GM18907 (cell line): ENCODE measurements around the gene AMDHD2.
A peak's percentile ranks its signal among the peaks of the same experiment; 100 is the strongest.

Experiments
- ATAC-seq: cut with Tn5 transposase; IDR thresholded peaks from one replicate; pipeline ENCODE4 v1.9.1; 2021; ENCODE audit warnings: mild to moderate bottlenecking, moderate library complexity; ENCODE audit not compliant: unreplicated experiment

Gene AMDHD2

DNA sequence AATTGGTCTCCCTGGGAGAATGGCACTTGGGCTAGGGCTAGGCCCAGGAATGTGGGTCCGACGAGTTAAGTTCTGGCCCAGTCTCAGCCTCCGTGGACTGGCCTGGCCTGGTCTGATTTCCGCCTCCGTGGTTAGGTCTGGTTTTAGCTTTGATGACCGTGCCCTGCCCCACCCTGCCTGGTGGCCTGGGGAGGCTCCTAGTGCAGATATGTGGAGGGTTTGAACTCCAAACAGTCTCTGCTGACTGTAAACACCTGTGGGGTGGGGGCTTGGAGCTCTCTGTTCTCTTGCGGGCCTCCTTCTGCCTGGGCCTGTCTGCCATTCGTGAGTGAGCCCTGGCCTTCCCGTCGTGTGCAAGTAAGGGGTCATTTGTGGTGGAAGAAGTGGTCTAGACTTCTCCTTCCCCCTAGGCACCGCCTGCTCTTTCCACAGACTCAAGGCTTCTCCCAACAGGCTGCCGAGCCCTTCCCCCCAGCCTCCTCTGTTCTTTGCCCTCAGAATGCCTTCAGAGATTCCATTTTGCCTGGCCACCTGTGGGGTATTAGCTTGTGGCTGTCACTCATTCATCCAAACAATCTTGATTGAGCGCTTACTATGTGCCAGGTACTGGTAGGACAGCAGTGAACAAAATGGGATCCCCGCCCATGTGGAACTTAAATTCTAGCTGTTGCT is 4.9 kb upstream of the AMDHD2 start:
- ATAC-seq = no peak

DNA sequence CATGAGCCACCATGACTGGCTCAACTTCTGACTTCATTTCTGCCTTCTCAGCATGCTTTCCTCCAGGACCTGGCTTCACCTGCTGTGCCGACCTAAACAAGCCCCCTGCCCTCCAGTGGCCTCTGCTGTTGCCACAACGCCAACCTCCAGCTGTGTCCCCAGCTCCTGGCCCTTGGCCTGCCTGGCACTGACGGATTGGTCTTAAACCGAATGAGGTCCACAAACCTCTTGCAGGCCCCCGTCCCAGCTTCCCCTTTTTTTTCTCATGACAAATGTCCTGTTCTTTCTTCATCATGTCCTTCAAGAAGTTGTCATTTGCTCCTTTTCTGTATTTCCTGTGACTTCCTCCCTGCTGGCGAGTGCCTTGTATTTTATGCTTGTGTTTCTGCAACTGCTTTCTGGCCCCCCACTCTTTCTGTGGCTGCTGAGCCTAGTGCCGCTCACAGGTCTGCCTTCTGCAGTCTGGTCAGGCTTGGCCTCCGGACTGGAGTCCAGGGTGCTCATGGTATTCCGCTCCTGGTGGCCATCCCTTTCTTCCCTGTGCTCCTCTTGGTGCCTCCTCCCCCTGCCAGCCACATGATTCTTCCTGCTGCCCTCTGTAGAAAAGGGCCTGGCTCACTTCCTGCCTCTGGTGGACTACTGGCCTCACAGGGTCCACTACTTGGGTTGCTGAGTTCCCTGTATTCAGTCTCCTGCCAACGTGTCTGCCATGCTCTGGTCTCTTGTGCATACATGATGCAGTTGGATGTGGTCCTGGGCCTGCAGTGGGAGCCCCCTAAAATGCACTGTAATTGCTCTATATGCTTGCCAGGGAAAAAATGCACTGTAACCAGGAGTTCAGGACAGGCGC is 3.6 kb upstream of the AMDHD2 start:
- ATAC-seq = no peak

DNA sequence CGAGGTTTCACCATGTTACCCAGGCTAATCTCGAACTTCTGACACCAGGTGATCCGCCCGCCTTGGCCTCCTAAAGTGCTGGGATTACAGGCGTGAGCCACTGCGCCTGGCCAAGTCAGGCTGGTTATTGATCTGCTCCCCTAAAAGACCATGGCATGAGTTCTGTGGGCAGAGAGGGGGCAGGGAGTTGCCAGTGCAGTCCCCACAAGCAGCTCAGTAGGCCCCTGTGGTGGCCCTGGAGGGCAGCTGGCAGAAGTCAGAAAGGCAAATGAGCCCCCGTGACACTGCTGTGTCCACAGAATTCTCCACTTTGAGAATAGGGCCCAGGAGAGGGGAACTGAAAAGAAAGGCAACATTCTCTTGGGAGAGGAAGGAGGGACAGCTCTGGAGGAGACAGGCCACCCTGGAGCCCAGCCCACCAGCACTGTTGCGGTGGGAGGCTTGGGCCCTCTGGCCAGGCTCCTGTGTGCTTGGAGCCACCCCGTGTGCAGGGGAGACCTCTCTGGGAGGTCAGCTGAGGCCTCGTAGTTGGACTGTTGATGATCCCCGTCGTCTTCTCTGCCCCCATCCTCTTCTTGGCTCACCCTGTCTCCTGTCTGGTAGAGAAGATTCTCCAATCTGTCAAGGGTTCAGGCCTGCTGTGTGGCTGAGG is 2.1 kb upstream of the AMDHD2 start:
- ATAC-seq = no peak

DNA sequence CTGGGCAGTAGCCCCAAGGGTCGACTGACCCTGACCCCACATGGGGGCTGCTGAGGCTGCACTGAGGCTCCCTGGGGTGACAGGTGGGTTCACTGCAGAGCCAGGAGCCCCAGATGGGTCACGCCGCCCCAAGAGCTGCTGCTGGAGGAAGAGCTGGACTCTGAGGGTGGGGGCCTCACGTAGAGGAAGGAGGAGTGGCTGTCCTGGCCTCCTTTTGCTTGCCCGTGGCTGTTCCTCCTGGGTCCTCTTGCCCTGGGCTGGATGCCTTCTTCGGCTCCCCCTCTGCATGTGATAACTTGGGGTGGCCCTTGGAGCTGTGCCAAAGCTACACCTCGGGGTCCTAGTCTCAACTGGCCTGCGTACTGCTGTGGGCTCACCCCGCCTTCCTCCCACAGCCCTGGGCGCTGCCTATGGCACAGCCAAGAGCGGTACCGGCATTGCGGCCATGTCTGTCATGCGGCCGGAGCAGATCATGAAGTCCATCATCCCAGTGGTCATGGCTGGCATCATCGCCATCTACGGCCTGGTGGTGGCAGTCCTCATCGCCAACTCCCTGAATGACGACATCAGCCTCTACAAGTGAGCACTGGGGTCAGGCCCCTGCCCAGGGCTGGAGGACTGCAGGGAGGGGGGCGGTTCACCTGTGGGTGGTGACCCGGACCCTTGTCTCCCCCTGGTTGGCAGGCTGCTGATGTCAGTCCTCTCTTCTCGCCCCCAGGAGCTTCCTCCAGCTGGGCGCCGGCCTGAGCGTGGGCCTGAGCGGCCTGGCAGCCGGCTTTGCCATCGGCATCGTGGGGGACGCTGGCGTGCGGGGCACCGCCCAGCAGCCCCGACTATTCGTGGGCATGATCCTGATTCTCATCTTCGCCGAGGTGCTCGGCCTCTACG is 1.1 kb upstream of the AMDHD2 start:
- no peak for ATAC-seq

DNA sequence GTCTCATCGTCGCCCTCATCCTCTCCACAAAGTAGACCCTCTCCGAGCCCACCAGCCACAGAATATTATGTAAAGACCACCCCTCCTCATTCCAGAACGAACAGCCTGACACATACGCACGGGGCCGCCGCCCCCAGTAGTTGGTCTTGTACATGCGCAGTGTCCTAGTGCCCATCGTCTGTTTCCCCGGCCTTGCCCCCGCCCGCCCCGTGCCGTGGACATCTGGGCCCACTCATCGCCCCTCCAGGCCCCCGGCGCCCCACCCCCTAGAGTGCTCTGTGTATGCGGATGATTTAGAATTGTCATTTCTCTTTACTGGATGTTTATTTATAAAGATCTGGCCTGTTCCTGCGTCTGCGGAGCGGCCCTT is 475 bp upstream of the AMDHD2 start:
- no peak for ATAC-seq

DNA sequence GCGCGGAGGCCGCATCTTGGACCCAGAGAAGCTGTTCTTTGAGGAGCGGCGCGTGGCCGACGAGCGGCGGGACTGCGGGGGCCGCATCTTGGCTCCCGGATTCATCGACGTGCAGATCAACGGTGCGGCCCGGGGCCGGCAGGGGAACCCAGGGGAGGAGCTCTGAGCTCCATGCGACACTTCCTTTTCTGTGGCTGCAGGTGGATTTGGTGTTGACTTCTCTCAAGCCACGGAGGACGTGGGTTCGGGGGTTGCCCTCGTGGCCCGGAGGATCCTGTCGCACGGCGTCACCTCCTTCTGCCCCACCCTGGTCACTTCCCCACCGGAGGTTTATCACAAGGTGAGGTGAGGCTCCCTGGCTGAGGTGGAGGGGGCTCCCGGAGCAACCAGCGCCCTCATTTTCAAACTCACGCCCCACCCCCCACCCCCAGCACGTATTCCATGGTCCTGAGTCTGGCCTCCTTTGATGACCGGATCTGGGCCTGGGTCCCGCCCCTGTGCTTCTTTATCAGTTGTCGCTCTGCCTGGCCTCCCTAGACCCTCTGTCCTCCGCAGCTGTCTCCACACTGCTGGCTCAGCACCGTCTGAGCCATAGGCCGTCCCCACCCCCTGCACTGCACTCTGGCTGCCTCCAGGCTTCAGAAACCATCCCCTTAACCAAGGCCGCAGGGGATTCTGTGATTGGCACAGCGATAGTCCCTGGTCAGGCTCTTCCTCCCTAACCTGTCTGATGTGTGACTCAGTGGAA is 787 bp downstream of the AMDHD2 start:
- peak; percentile 22 for ATAC-seq

DNA sequence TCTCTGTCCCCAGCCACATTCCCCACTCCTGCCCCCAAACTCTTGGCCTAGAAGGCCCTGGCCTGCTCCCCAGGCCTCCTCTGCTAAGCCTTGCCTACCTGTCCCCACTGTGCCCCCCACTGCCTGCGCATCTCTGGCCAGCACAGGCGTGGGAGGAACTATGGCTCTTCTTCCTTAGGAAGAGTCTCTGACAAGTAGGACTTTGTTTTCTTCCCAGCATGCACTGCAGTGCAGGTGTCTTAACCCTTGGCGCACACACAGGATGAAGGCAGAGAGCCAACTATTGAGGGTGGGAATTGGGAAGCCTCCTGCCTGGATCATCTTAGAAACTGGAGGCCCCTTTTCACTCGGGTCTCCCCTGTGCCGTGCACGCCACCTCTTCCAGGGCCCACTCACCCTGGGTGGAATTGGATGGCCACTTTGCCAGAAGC is 3.6 kb downstream of the AMDHD2 start:
- no peak for ATAC-seq

DNA sequence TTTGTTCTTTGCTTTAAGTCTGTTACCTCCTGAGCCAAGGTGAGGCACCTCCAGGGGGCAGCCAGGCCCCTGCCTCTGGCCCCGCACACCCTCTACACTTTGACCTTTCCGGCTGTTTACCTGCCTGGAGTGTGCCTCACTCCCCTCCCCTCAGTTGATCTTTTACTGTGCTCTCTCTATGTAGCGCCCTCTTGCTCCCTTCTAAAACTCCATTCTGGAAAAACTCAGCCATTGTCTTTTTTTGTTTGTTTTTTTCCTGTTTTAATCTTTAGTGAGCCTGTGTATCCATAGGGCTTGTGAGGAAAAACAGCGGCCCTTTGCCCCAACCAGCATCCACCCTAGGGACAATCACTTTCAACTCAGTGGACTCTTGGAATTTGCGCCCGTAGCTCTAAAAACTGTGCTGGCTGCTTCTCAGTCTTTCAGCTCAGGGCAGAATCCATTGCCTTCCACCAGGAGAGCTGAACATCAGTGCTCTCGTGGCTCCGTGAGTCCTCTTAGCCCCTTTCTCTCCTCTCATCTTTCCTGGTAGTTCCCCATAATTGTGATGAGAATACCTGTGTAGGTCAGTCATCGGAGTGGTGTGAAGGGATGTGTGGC is 4.3 kb downstream of the AMDHD2 start:
- ATAC-seq = no peak

DNA sequence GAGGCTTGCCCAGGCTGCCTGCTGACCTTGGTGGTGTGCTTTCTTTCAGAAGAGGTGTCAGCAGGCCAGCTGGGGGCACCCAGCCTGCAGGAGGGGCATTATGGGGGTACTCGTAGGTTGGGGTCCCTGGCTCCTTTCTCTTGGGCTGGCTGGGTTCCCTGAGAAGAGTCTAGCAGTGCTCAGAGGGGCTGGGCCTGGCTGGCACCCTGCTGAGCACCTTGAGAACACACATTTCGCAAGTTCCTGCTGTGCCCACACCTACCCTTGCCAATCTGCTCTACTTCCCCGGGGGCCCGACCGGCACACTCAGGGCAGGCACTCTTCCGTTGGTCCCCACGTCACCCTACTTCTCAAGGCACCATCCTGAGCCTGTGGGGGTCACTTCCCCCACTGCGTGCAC is 6.0 kb downstream of the AMDHD2 start:
- ATAC-seq = no peak

DNA sequence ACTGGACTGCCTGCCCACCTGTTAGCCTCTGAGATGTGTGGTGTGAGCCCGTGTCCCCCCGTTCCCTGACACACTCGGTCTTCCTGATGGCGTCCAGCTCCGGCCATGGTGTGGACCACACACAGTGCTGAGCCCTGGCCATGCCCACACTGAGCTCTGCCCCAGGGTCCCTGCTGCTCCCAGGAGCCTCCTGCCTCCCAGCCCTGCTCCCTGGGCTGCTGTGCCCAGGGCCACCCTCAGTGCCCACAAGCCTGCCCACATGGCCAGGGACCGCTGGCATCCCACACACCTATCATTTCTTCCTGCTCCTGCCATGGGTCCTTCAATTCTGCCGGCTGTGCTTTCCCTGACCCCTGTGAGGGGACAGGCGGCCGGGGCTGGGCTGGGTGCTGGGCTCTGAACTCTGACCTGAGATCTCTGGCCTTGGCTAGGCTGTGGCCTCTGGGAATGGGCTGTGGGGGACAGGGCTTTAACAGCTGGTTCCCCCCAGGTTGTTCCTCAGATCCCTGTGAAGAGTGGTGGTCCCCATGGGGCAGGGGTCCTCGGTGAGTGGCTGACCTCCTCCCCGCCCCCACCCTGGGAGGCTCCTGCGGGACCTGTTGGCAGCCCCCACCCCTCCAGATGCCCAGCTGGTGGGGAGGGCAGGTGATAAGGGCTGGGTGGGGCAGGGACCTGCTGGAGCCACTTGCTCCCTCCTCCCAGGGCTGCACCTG is 7.1 kb downstream of the AMDHD2 start:
- ATAC-seq = no peak

DNA sequence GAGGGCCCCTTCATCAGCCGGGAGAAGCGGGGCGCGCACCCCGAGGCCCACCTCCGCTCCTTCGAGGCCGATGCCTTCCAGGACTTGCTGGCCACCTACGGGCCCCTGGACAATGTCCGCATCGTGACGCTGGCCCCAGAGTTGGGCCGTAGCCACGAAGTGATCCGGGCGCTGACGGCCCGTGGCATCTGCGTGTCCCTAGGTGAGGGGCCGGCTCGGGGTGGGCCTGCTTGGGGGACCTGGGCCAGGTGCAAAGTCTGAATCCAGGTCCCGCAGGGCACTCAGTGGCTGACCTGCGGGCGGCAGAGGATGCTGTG is 7.6 kb downstream of the AMDHD2 start:
- no peak for ATAC-seq

DNA sequence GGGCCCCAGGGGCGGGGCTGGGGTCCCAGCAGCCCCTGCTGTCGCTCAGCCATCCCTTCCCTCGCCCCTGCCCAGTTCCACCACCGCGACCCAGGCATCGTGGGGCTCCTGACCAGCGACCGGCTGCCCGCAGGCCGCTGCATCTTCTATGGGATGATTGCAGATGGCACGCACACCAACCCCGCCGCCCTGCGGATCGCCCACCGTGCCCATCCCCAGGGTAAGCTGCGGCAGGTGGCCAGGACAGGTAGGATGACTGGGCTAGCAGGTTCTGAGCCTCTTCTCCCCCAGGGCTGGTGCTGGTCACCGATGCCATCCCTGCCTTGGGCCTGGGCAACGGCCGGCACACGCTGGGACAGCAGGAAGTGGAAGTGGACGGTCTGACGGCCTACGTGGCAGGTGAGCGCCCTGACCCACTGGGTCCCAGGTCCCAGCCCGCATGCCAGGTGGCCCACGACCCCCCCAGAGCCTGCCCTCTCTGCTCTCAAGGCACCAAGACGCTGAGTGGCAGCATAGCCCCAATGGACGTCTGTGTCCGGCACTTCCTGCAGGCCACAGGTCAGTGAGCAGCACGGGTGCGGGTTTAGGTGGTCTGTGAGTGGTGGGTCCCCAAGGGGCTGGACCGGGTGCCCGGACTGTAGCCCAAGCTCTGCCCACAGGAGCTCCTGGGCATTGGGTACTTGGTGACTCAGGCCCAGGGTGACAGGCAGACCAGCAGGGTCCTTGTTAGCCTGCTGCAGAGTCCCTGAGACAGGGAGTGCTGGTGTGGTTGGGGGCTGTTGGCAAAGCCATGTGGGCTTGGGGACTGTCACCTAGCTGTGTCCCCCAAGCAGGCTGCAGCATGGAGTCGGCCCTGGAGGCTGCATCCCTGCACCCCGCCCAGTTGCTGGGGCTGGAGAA is 8.2 kb downstream of the AMDHD2 start:
- no peak for ATAC-seq

DNA sequence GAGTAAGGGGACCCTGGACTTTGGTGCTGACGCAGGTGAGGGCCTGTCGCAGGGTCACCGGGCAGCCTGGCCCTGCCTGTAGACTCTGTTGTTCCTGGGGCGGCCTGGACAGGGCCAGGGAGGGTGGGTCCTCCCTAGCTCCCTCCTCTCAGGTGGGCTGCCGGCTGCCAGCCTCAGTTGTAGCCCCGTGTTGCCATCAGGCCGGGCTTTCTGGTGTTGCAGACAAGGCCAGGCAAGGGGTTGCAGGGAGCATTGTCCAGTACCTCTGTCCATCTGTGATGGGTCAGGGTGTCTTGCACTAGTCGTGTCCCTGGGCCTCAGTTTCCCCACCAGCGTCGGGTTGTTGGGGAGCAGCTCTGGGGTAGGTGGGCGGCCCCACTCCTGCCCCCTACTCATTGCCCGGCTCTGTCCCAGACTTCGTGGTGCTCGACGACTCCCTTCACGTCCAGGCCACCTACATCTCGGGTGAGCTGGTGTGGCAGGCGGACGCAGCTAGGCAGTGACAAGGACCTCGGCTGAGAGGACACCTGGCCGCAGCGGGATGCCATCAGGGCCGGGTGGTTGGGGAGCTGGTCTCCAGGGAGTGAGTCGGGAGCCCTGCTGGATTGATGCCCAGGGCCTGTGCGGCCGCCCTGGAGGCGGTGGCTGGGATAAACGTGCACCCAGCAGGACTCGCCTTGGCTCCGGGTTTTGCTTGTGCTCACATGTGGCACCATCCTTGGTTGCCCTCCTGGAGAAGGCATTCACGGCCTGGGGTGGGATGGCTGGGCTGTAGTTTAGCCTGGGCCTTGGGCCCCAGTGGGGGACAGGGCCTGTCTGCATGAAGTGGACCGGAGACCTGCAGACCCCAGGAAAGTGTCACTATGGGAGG is 9.1 kb downstream of the AMDHD2 start:
- ATAC-seq = no peak

DNA sequence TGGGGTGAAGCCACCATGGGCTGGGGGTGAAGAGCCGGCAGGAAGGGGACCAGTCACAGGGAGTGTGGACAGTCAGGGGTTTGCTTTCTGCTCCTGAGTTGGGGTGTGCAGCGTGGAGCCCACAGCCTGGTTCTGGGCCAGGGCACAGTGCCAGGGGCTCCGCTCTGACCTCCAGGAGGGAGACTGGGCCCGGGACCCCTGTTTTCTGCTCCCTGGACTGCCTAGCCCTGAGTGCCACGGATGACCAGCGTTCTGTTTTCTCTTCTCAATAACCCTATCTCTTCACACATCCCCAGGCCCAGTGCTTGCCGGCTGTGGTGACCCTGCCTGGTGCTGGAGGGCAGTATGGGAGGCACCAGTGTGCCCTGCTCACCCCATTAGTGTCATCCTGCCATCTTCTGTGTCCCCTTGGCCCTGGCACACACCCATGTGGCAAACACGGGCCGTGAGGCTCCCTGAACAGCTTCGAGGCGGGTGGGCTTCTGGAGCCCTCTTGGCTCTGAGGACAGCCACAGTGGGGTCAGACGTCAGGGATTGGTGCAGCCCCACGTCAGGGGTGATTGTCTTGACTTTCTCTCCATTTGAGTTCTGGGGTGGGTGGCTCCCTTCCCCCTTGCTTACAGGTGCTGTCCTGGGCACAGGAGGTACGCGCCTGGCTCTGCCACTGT is 9.9 kb downstream of the AMDHD2 start:
- no peak for ATAC-seq

DNA sequence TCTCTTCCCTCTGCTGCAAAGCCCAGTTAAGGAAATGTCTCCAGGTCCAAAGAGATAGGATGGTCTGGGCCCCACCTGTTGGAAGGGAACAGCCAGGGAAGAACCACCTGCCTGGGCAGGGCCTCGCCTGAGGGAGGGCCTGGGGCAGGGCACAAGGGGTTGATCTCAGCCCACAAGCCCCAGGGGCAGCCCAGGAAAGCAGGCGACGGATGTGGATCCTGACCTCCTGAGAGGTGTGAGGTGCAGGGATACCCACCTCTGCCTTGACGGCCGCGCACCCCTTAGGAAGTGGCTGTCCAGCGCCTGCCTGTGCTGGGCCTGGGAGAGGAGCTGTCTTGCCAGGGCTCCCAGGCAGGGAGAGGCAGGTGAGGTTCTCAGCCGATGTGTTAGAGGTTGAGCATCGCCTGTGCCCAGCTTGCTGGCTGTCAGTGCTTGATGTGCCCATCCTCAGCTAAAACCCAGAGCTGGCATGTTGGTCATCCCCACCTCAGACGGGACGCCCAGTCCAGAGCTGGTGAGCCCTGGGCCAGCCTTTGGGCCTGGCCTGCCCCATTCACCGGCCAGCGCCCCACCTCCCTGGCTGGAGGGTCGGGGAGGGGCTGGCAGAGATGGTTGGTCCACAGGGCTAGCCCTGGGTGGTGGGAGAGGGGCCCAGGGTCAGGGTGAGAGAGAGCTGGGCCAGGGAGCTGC is 10.6 kb downstream of the AMDHD2 start:
- ATAC-seq = no peak

DNA sequence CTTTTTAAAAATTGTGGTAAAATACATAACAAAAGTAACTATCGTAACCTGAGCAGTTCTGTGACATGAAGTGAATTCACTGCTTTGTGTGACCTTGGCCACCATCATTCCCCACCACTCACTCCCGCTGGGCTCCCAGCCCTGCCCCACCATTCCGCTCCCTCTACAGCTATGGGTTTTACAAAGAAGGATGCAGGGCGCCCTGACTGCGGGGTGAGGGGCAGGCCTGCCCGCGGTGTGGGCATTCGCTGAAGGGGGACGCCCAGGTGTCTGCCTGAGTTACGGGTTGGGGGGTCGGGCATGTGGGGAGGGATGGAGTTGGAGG is 11.2 kb downstream of the AMDHD2 start, which contains the start of gene CEMP1:
Gene CEMP1 (minus strand): TSS at position 38 of the 325 bp plus-strand sequence. CDS start 335 bp downstream, outside the sequence.
- no peak for ATAC-seq
